ENCODE data around the gene CUL4B.
"Not testable (repeated sequence)": the region's sequence is repeated elsewhere in the genome, so short reads cannot be mapped to it uniquely, and the experiment has no call there.

Gene CUL4B

GRCh38 chrX:120486786-120487185 is 74.0 kb downstream of the CUL4B start:
- peaks cover 16% of the 10 kb centered on the region for H3K4me1 Mint-ChIP-seq (ENCODE audit: low read depth)
- no peak overlapping the region for H3K27ac Mint-ChIP-seq
- H3K9me3 Mint-ChIP-seq = no peaks in the 10 kb centered on the region
- no peaks in the 10 kb centered on the region for H3K27me3 Mint-ChIP-seq (ENCODE audit: low read depth)
- peak overlapping the region; percentile 25 for H3K4me3 Mint-ChIP-seq
- H3K36me3 Mint-ChIP-seq (ENCODE audit: low read depth) = no peaks in the 10 kb centered on the region

- Mint-ChIP-seq H3K27ac (peak overlapping the region; percentile 87), H3K27me3 (ENCODE audit: low read depth) (no peaks in the 10 kb centered on the region), H3K9me3 (no peaks in the 10 kb centered on the region), H3K4me1 (ENCODE audit: low read depth) (peaks cover 16% of the 10 kb centered on the region), H3K4me3 (peak overlapping the region; percentile 77), H3K36me3 (ENCODE audit: low read depth) (no peaks in the 10 kb centered on the region)
Measured at GRCh38 chrX:120485638-120486520, 74.9 kb downstream of the CUL4B start.

- H3K36me3 Mint-ChIP-seq (ENCODE audit: low read depth) = no peaks in the 10 kb centered on the region
- H3K9me3 Mint-ChIP-seq = no peaks in the 10 kb centered on the region
- H3K4me1 Mint-ChIP-seq (ENCODE audit: low read depth) = peaks cover 16% of the 10 kb centered on the region
- peak overlapping the region; percentile 77 for H3K4me3 Mint-ChIP-seq
- H3K27ac Mint-ChIP-seq = peak overlapping the region; percentile 87
- H3K27me3 Mint-ChIP-seq (ENCODE audit: low read depth) = no peaks in the 10 kb centered on the region
Measured at GRCh38 chrX:120485315-120485637, 75.5 kb downstream of the CUL4B start.

- Mint-ChIP-seq H3K27me3 (ENCODE audit: low read depth) (no peaks in the 10 kb centered on the region), H3K36me3 (ENCODE audit: low read depth) (no peaks in the 10 kb centered on the region), H3K9me3 (no peaks in the 10 kb centered on the region), H3K27ac (no peak overlapping the region), H3K4me3 (no peak overlapping the region), H3K4me1 (ENCODE audit: low read depth) (no peaks in the 10 kb centered on the region)
Measured at GRCh38 chrX:120477453-120477852, 83.3 kb downstream of the CUL4B start.

- Mint-ChIP-seq H3K4me3 (no peak overlapping the region), H3K9me3 (no peaks in the 10 kb centered on the region), H3K4me1 (ENCODE audit: low read depth) (no peaks in the 10 kb centered on the region), H3K27ac (no peak overlapping the region), H3K27me3 (ENCODE audit: low read depth) (no peaks in the 10 kb centered on the region), H3K36me3 (ENCODE audit: low read depth) (no peaks in the 10 kb centered on the region)
Measured at GRCh38 chrX:120476714-120477113, 84.0 kb downstream of the CUL4B start.

GRCh38 chrX:120475447-120475846 is 85.3 kb downstream of the CUL4B start:
- H3K36me3 Mint-ChIP-seq (ENCODE audit: low read depth); H3K27ac Mint-ChIP-seq; H3K9me3 Mint-ChIP-seq; H3K27me3 Mint-ChIP-seq (ENCODE audit: low read depth); H3K4me1 Mint-ChIP-seq (ENCODE audit: low read depth); H3K4me3 Mint-ChIP-seq: not testable (repeated sequence)
